ENCODE data around the gene ELMO1.

Gene ELMO1

DNA sequence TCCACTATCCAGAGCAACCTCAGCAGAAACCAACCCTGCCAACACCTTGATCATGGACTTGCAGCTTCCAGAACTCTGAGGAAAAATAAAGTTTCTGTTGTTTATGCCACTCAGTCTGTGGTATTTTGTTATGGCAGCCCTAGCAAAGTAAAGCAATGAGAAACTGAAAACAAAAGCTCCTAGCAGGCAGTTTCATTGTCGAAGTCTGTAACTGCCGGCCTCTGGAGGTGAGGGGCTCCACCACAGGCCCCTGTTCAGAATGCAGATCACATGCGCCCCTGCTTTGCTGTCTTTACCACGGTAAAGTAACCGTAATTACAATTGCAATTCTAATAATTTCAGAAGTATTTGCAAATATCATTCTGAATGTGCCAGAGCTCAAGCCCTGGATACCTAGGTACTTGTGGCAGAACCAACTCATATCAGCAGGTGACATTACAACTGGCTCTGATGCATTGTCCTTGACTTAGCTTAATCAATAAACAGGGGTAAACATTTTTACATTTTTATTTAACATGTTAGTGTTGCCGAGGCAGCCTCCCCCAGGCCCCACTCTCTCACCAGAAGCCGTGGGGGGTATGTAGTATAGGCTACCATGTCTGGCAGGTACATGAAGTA, 193.2 kb downstream of the ELMO1 start:
- DNase-seq, result peak in 1 of 2 donors; percentile 8

- DNase-seq, result no peak
These were observed 197.4 kb downstream of the ELMO1 start for GRCh38 chr7:37251222-37251621.

DNA sequence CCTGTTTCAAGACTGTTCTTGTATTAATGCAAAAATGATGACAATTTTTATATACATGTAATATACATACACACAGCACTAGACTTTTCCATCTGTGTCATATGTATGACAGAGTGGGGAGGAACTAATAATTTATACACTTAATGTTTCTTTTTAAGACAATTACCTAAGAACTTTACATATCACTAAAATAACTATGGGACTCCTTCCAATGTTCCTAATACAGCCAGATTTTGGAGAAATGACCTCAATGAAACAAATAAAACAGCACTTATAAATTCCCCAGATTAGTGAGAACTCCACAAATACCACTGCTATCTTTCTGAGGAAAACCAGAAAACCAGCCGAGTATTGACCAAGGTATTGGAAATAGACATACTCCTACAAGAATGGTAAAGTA, 199.4 kb downstream of the ELMO1 start:
- DNase-seq, result no peak

DNA sequence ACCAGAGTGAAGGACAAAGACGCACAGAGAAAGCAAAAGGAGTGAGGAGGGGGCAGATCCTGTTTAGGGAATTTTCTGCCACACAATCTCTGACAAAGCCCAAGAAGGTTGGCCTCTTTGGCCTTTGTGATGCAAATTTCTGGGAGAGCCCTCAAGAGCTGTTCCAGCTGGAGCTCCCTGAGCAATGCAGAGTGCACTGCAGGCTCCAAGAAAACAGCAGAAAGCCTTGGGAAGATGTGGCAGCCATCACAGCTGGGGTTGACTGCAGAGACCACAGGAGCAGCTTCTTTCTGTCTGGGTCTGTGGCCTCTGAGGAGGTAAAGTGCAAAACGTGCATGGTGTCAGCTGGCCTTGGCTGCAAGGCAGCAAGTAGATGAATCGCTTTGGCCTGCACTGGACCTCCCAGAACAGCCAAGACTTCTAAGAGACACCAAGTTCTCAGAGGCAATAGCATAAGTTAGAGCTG, 200.2 kb downstream of the ELMO1 start:
- DNase-seq, result no peak

GRCh38 chr7:37247861-37248260, 200.8 kb downstream of the ELMO1 start:
- peak in 1 of 2 donors; percentile 14 for DNase-seq

DNA sequence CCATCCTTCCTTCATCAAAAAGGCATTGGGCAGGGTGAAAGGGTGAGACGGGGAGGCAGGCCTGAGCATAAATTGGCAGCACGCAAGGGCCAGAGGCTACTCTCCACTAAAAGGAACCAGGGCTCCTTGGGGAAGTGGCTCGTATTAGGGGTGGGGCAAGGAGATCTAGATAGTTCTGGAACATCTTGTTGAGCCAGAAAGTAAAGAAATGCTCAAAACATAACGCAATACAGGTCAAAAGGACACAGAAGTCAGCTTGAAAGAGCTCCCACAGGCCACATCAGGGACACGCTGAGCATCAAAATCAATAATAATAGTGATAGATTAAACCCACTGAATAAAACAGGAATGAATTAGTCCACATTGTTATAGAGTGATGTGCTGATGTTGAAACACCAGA, 203.1 kb downstream of the ELMO1 start:
- DNase-seq, result no peak

DNA sequence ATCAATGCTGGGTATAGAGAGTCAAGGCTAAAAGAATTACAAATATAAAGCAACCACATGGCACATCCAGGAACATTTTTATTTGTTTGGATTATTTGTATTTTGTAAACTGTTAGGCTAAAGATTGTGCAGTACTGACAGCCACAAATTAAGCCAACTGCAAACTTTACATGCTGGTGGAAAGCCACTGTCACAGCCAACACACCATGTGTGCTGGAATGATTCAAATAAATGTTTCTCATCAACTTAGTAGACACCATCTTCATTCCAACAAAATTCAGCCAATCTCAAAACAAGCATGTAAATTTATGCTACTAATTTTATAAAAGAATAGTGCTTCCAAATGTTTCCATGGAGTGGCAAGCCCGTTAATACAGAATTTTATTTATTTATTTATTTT, 211.8 kb downstream of the ELMO1 start:
- no peak for DNase-seq

GRCh38 chr7:37235813-37236212, 212.9 kb downstream of the ELMO1 start:
- DNase-seq, result no peak

DNA sequence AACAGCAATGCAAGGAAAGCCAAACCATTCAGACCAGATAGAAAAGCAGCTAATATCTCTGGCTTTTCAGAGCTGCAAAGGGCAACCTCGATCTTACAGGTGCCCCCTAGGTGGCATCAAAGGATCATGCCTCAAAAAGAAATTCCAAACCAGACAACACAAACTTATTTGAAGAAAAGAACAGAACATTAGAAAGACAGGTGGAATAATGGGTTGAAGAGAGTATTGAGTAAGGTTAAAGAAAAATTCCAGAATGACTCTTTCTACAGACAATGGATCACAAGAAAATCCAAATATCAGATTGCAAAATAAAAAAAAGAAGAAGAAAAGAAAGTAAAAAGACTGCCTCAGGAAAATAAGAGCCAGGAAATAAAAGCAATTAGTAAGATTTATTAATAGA, 213.7 kb downstream of the ELMO1 start:
- peak; percentile 16 to 41 for DNase-seq

DNA sequence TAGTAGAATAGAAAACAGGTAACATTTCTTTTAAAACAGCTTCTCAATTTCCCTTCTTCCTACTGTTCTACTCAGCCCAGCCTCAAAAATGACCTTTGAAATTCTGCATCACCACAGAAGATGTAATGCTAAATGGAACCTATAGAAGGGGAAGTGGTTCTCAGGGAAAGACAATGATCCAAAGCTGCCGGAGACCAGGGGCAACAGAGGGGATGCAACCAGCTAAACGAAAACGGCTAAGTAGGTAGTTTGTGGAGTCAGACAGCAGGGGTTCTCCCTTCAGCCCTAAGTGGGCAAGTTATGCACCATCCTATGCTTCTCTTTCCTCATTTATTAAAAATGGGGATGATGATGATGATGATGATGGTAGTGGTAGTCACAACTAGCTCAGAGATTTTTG, 214.3 kb downstream of the ELMO1 start:
- no peak for DNase-seq

- DNase-seq, result no peak
These were observed 217.1 kb downstream of the ELMO1 start for GRCh38 chr7:37231613-37232012.

- DNase-seq, result no peak
These were observed 218.4 kb downstream of the ELMO1 start for GRCh38 chr7:37230221-37230620.

- no peak for DNase-seq
These were observed 219.3 kb downstream of the ELMO1 start for GRCh38 chr7:37229381-37229780.

- no peak for DNase-seq
These were observed 223.2 kb downstream of the ELMO1 start for GRCh38 chr7:37225285-37225969.

- no peak for DNase-seq
These were observed 223.9 kb downstream of the ELMO1 start for GRCh38 chr7:37224746-37225145.

GRCh38 chr7:37220664-37221063, 228.0 kb downstream of the ELMO1 start:
- no peak for DNase-seq

DNA sequence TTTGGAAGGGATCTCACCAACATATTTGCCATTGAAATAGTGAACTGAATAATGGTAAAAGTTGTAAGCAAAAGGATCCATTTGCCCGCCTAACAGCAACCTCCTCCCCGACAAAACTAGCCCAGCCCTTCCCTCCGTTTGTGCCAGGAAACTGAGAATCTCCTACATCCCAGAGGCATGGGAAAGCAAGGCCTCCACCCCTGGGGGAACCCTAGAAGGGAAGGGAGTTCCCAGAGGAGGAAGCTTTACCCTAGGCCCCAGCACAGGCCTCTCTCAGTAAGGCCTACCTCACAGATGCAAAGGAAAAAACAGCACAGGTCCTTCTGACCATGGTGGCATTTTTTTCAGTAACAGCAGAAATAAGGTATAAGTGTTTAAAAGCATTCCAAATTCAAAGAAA, 229.7 kb downstream of the ELMO1 start:
- DNase-seq, result no peak

DNA sequence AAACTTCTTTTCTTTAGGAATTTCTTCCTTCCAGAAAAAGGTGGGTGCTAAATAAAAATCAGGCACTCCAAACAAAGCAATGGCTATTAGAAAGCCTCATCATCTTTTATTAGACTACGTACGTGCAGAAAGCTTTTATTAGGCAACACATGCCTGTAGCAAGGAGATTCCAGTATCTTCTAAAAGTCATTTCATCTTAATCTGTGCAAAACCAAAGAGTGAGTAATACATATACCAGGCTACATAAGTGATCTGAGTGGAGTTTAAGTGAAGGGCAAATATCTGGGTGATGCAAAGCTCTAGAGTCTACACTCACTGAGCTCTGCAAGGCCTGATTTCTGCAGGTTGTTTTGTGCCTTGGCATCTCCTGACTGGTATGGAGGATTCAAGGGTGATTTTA, 231.7 kb downstream of the ELMO1 start:
- DNase-seq, result no peak

DNA sequence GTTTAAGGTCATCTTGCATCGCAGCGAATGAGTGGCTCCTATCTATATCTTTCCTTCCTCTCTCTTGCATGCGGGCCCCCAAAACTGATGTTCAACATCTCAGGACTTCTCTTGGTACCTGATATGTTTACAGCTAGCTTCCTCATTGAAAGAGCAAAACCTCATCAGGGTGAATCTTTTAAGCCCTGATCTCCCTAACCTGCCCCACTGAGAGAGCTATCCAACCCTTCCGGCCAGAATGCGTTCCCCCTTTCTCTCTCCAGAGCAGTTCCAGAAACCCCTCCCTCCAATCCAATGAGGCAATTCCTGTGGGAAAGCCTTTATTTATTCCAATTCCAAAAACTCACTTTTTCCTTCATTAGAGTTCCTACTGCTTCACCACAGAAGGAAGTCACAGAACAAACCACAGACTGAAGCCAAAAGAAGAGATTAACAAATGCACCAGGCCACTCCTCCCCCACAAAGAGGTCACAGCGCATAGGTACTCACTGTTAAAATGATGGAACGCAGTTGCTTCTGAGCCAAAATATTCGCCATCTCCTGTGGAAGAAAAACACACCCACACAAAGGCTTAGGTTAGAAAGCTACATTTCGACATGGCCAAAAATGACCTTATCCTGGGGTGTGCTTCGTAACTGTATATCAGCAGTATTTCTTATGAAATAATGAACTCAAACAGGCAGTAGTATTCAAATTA, 232.4 kb downstream of the ELMO1 start:
- no peak for DNase-seq

DNA sequence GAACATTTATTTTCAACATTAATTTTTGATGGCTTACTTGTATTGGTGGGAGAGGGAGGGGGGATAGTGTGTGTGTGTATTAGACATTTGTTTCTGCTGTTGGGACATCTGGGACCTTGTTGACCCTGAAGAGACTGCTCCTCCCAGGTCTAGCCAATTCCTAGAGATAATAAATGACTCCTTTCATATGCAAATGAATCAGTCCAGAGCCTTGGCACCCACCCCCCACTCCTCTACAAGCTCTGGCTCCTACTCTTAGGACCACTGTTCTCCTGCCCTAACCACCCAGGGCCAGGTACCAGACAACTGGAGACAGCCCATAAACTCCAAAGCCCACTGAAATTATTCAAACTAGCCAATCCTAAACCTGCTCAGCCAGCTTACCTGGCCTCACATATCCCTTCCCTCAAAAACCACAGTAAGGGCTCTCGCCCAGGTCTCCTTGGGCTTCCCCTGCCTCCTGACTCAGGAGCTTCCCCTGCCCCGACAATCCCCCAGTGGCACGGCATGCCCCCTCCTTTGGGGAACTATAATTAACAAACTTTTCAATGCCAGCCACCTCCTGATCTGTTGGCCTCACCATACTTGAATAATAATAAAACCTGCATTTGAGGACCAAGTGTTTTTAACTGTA, 233.3 kb downstream of the ELMO1 start:
- DNase-seq, result no peak

DNA sequence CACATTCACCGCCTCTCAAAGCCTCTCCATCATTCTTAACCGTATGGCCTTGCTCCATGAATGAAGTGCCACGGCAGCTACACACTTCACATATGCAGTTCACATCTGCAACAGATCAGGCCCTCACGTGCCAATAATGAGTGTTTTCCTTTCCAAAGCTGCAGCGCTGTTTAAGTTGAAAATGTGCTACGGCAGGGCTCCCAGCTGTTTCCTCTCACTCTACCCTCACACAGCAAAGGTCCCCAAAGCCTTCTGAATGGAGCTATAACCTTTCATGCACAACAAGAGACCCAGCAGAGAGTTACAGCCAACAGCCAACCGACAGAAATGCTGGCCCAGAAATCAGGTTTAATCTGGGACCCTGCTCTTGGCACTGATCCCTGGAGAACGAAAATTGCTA, 236.1 kb downstream of the ELMO1 start:
- DNase-seq, result no peak

DNA sequence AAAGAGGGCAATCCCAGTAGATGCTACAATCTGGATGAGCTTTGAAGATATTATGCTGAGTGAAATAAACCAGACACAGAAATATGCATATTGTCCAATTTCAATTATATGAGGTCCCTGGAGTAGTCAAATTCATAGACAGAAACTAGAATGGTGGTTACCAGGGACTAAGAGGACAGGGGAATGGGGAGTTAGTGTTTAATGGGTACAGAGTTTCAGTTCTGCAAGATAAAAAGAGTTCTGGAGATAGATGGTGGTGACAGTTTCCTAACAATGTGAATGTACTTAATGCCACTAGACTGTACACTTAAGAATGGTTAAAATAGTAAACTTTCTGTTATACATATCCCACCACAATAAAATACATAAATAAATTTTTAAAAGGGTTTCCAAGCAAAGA, 236.6 kb downstream of the ELMO1 start:
- DNase-seq, result no peak

GRCh38 chr7:37211097-37211880, 237.4 kb downstream of the ELMO1 start:
- DNase-seq, result no peak

Measured in CD4-positive, alpha-beta T cell treated with Interleukin-4 for 1 hour (primary cell).